ENCODE measurements around the gene CRTAP.
"Not testable (repeated sequence)": the region's sequence is repeated elsewhere in the genome, so short reads cannot be mapped to it uniquely, and the experiment has no call there.

The CRTAP gene

DNA sequence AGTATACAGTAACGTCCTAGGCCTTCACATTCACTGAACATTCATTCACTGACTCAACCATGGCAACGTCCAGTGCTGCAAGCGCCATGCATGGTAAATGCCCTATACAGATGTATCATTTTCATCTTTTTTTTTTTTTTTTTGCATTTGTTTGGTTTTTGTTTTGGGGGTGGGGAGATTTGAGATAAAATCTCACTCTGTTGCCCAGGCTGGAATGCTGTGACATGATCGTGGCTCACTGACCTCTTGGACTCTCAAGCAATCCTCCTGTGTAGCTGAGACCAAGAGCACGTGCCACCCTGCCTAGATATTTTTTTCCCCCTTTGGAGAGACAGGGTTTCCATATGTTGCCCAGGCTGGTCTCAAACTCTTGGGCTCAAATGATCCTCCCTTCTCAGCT lies 67.4 kb downstream of the CRTAP start:
- no peak for DNase-seq

DNA sequence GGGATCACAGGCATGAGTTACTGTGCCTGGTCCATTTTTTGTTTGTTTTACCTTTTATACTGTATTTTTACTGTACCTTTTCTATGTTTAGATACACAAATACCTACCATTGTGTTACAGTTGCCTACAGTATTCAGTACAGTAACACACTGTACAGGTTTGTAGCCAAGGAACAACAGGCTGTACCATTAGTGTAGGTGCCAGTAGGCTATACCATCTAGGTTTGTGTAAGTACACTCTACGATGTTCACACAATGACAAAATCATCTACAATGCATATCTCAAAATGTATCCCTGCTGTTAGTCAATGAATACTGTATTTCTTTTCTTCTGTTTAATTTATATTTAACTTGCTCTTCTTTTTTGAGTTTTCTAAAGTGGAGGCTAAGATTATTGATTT lies 67.8 kb downstream of the CRTAP start:
- not testable (repeated sequence) for DNase-seq

DNA sequence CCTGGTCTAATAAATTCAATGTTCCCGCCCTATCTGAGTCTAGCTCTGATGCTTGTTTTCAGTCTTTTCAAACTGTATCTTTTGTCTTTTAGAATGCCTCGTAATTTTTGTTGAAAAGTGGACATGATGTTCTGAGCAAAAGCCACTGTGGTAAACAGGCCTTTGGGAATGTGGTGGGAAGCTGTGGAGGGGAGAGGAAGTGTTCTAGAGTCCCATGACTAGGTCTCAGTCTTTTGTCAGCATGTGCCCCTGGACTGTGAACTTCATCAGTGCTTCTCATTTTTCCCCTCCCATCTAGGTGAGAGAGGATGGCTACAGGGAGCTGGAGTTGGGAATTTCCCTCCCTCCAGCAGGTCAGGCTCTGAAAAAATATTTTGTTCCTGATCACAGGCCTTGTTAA lies 71.0 kb downstream of the CRTAP start:
- no peak for DNase-seq

DNA sequence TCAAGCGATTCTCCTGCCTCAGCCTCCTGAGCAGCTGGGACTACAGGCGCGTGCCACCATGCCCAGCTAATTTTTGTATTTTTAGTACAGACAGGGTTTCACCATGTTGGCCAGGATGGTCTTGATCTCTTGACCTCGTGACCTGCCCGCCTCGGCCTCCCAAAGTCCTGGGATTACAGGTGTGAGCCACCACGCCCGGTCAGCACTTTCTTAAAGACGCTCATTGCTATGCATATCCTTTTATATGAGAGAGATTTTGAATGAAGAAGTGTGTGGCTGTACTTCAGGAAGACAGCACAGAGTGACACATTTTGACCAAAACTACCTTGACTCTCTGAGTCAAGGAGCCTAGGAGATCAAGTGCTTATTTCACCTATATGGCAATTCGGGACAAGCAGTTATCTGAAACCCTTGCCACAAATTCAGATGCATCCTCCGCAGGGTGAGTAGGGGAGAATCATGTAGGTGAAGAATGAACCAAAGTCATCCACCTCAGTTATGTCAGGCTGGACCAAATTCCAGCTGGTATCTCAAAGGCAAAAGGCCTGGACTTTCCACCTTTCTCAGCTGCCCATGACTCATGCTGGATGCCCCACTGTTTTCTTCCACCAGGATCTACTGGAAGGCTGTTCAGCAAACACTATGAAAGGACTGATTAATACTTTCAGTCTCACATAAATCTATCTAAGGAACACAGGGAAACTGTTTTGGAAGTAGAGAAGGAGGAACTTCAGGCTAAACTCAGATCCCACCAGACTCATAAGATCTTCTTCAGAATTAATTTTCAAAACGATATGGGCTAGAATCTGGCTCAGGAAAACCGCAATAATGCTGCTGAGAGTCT lies 72.9 kb downstream of the CRTAP start:
- DNase-seq, result no peak

DNA sequence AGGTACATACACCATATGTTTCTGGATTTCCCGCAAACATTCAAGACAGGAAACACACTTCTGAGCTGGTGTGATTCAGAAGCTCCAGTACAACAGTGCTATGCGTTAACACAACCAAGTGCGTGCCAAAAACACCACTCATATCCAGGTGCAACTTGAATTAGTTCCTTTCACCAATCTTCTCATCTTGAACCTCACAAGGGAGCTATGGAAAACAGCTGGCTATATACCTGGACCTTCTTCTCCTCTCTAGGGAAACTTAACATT lies 73.5 kb downstream of the CRTAP start:
- DNase-seq, result no peak

DNA sequence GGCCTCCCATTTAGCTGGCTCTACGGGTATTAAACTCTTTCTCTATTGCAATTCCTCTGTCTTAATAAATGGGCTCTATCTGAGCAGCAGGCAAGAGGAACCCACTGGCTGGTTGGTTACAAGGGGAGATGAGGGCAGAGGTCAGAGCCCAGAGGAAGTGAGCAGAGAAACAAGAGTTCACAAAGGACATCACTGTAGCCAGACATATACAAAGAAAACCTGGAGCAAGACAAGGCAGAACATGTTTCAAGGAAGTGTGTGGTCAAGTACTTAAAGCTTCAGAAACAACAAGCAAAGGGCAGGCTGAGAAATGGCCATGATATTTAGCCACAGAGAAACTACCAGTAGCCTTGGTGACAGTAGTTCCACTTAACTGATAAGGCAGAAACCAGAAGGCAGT lies 80.5 kb downstream of the CRTAP start:
- DNase-seq, result no peak

DNA sequence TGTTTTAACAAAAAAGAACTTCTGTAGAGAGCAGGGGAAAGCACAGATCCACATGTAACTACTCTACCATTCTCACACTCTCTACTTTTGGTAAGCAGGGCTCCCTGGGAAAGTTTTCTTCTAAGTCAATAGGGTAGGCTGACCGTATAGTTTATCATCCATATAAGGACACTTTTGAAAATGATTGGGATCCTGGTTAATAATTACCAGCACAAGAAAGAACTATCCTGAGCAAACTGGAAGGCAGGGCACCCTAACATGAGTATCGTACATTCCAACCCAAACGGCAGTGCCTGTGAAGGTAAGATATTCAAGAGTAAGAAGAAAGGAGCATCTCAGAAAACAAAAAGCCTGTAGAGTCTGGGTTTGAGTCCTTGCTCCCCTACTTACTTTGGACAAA lies 82.7 kb downstream of the CRTAP start:
- no peak for DNase-seq
